ENCODE data around the gene KCNQ1. TPM values are rescaled to one million over a fixed set of nuclear protein-coding genes. Genes with fewer than 3 reads are reported as not detected.
A peak's percentile ranks its signal among the peaks of the same experiment; 100 is the strongest.
"Not testable (repeated sequence)": the region's sequence is repeated elsewhere in the genome, so short reads cannot be mapped to it uniquely, and the experiment has no call there.

KCNQ1 gene
- total RNA-seq, 4 donors from 2014 or later: 2.6 to 12.7 (median 4.9) TPM

DNA sequence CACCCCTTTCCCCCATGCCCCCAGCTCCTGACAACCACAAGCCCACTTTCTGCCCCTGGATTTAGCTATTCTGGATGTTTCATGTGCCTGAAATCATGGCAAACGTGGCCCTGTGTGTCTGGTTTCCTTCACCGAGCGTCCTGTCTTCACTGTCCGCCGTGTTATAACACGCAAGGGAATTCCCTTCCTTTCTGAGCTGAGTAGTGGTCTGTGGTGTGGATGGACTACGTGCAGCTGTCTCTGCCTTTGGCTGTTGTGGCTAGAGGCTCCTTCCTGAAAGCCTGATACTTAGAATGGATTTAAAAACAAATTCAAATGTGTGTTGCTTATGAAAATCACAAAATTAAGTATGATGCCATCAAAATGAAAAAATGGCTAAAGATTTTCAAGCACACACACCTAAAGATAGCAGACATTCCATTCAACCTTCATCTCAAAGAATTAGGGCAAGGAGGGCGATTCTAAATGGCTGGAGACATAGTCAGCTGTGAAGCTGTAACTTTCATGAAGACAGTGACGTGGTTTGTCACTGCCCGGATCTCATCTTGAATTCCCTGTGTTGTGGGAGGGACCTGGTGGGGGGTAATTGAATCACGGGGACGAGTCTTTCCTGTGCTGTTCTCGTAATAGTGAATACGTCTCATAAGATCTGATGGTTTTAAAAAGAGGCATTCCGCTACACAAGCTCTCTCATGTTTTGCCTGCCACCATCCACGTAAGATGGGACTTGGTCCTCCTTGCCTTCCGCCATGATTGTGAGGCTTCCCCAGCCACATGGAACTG is 30.5 kb downstream of the KCNQ1 start:
- no peak for ATAC-seq
- WGBS, 2 donors (ENCODE audit: low coverage in 1 of 2): 57 to 67% methylated on average over 11 to 12 of the region's 17 CpGs
- Histone ChIP-seq H3K9me3 (peaks cover 0 to 14% (median 0%) of the 10 kb centered on the region in 3 donors), H3K36me3 (no peaks in the 10 kb centered on the region), H3K27ac (no peak overlapping the region), H3K4me3 (no peak overlapping the region), H3K4me1 (no peaks in the 10 kb centered on the region), H3K27me3 (peaks cover 61% of the 10 kb centered on the region)
- TF ChIP-seq POLR2A (IDR thresholded peaks at IDR 0.05): no peak
- no peak for TF ChIP-seq EP300 (IDR thresholded peaks at IDR 0.05)
- no peak for TF ChIP-seq POLR2AphosphoS5 (IDR thresholded peaks at IDR 0.05)
- TF ChIP-seq, protein P1, sequence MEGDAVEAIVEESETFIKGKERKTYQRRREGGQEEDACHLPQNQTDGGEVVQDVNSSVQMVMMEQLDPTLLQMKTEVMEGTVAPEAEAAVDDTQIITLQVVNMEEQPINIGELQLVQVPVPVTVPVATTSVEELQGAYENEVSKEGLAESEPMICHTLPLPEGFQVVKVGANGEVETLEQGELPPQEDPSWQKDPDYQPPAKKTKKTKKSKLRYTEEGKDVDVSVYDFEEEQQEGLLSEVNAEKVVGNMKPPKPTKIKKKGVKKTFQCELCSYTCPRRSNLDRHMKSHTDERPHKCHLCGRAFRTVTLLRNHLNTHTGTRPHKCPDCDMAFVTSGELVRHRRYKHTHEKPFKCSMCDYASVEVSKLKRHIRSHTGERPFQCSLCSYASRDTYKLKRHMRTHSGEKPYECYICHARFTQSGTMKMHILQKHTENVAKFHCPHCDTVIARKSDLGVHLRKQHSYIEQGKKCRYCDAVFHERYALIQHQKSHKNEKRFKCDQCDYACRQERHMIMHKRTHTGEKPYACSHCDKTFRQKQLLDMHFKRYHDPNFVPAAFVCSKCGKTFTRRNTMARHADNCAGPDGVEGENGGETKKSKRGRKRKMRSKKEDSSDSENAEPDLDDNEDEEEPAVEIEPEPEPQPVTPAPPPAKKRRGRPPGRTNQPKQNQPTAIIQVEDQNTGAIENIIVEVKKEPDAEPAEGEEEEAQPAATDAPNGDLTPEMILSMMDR (IDR thresholded peaks at IDR 0.05): no peak

DNA sequence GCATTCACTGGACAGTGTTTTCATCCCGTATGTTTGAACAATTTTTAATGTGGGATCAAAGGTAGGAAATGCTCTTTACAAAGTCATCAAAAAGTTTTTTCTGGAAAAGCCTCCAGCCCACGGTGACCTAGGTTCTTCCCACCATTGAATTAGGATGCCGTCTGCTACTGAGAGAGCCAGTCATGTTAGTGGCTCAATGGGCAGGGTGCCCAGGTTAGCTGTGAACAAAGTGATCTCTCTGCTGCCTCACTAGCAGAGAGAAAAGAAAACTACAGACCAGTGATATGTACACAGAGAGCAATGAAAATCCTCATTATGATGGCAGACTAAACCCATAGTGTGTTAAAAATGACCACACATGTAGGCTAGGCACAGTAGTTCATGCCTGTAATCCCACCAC is 32.4 kb downstream of the KCNQ1 start:
- H3K4me1 ChIP-seq: no peaks in the 10 kb centered on the region
- H3K4me3 ChIP-seq: no peak overlapping the region
- TF ChIP-seq EP300 (IDR thresholded peaks at IDR 0.05) (no peak), POLR2A (IDR thresholded peaks at IDR 0.05) (no peak), POLR2AphosphoS5 (IDR thresholded peaks at IDR 0.05) (no peak)
- TF ChIP-seq, protein P1 (IDR thresholded peaks at IDR 0.05): no peak
- peaks cover 0 to 16% (median 0%) of the 10 kb centered on the region in 3 donors for H3K9me3 ChIP-seq
- peaks cover 57% of the 10 kb centered on the region for H3K27me3 ChIP-seq
- no peak overlapping the region for H3K27ac ChIP-seq
- WGBS, 2 donors (ENCODE audit: low coverage in 1 of 2): 65 to 68% methylated on average over 3 of the region's 3 CpGs
- no peak for ATAC-seq
- no peaks in the 10 kb centered on the region for H3K36me3 ChIP-seq

DNA sequence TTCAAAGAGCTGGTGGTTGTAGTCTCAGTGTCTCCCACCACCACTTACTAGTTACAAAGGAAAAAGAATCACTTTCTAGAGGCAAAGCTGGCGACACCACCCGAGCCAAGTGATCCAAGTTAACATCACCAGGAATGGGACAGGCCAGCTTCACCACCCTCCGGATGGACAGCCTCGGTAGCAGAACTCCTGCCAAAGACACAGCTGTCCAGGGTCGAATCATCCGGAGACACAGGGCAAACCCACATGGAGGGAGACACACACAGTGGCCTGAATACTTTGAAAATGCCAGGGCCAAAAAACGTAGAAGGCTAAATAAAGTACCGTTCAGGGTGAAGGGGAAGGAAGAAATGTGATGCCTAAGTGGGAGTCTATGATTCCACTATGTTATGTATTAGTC is 33.1 kb downstream of the KCNQ1 start:
- TF ChIP-seq, protein P1 (IDR thresholded peaks at IDR 0.05): no peak
- TF ChIP-seq EP300 (IDR thresholded peaks at IDR 0.05) (no peak), POLR2AphosphoS5 (IDR thresholded peaks at IDR 0.05) (no peak), POLR2A (IDR thresholded peaks at IDR 0.05) (no peak)
- ATAC-seq: no peak
- 40 to 73% methylated on average over 1 to 5 of the region's 8 CpGs for WGBS, 2 donors (ENCODE audit: low coverage in 1 of 2)
- peaks cover 57% of the 10 kb centered on the region for H3K27me3 ChIP-seq
- H3K4me3 ChIP-seq: no peak overlapping the region
- no peaks in the 10 kb centered on the region for H3K4me1 ChIP-seq
- H3K36me3 ChIP-seq: no peaks in the 10 kb centered on the region
- no peak overlapping the region for H3K27ac ChIP-seq
- peaks cover 0 to 16% (median 0%) of the 10 kb centered on the region in 3 donors for H3K9me3 ChIP-seq

DNA sequence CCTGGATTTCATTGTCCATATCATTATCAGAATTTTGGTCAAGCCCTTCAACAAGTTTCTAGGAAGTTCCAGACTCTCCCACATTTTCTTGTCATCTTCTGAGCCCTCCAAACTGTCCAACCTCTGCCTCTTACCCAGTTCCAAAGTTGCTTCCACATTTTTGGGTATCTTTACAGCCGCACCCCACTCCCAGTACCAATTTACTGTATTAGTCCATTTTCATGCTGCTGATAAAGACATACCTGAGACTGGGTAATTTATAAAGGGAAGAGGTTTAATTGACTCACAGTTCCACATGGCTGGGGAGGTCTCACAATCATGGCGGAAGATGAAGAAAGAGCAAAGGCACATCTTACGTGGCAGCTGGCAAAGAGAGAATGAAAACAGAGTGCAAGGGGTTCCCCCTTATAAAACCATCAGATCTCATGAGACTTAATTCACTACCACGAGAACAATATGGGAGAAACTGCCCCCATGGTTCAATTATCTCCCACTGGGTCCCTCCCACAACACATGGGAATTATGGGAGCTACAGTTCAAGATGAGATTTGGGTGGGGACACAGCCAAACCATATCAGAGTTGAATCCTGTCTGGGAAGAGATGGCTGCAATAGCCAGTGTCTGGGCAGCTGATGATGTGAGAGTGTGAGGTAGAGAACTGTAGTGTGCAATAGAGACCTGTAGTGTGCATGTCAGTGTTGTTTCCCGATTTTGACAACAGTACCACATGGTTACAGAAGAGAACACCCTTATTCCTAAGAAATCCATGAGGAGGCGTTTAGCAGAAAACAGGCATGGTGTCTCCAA is 35.5 kb downstream of the KCNQ1 start:
- H3K4me3 ChIP-seq, H3K4me1 ChIP-seq, H3K27ac ChIP-seq, H3K36me3 ChIP-seq, ATAC-seq: not testable (repeated sequence)
- Histone ChIP-seq H3K9me3 (peaks cover 0 to 16% (median 0%) of the 10 kb centered on the region in 3 donors), H3K27me3 (peaks cover 57% of the 10 kb centered on the region)
- WGBS, 2 donors (ENCODE audit: low coverage in 1 of 2): 66 to 70% methylated on average over 4 to 6 of the region's 6 CpGs

DNA sequence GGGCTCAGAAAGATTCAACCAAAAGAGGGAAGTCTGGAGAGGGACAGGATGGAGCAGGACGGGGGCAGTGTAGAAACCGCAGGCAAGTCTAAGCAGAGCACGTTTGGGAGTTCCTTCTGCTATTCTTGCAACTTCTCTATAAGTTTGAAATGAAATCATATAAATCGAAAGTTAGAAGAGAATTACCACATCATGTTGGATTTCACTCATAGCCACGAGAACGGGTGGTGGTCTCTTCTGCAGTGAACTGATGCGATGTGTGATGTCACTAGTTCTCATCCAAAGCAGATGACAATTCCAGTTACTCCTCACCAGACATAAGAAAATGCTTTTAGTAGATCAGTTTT is 36.0 kb downstream of the KCNQ1 start:
- no peaks in the 10 kb centered on the region for H3K4me1 ChIP-seq
- no peak overlapping the region for H3K27ac ChIP-seq
- H3K27me3 ChIP-seq: peaks cover 60% of the 10 kb centered on the region
- 66 to 70% methylated on average over 5 to 7 of the region's 7 CpGs for WGBS, 2 donors (ENCODE audit: low coverage in 1 of 2)
- no peaks in the 10 kb centered on the region for H3K36me3 ChIP-seq
- H3K4me3 ChIP-seq: no peak overlapping the region
- no peak for TF ChIP-seq EP300 (IDR thresholded peaks at IDR 0.05)
- TF ChIP-seq, protein P1 (IDR thresholded peaks at IDR 0.05): no peak
- TF ChIP-seq POLR2AphosphoS5 (IDR thresholded peaks at IDR 0.05): no peak
- TF ChIP-seq POLR2A (IDR thresholded peaks at IDR 0.05): no peak
- H3K9me3 ChIP-seq: peaks cover 0 to 21% (median 0%) of the 10 kb centered on the region in 3 donors
- peak; percentile 61 for ATAC-seq

Measured in gastroesophageal sphincter (tissue), 4 donors.